NCI-H1694 (cell line): ENCODE measurements around the gene ANKDD1B.
"Not testable (repeated sequence)": the region's sequence is repeated elsewhere in the genome, so short reads cannot be mapped to it uniquely, and the experiment has no call there.

Experiments used
- DNase-seq: peaks from one replicate; lab custom pipeline; 2025; lab: John Stamatoyannopoulos, UW

The ANKDD1B gene

GRCh38 chr5:75662061-75662460 lies 50.8 kb downstream of the ANKDD1B start:
- no peak for DNase-seq

GRCh38 chr5:75663579-75664284 lies 52.5 kb downstream of the ANKDD1B start:
- DNase-seq = no peak

- DNase-seq = no peak
These were observed 53.7 kb downstream of the ANKDD1B start for GRCh38 chr5:75664979-75665378.

- DNase-seq = no peak
These were observed 55.5 kb downstream of the ANKDD1B start for GRCh38 chr5:75666801-75667200.

GRCh38 chr5:75667586-75667985 lies 56.3 kb downstream of the ANKDD1B start:
- no peak for DNase-seq

GRCh38 chr5:75668445-75668844 lies 57.2 kb downstream of the ANKDD1B start:
- DNase-seq = no peak

GRCh38 chr5:75668977-75669689 lies 57.9 kb downstream of the ANKDD1B start:
- no peak for DNase-seq

- DNase-seq = no peak
These were observed 59.3 kb downstream of the ANKDD1B start for GRCh38 chr5:75670577-75670976.

- no peak for DNase-seq
These were observed 60.3 kb downstream of the ANKDD1B start for GRCh38 chr5:75671506-75671905.

- DNase-seq = no peak
These were observed 61.4 kb downstream of the ANKDD1B start for GRCh38 chr5:75672616-75673015.

GRCh38 chr5:75675783-75676182 lies 64.5 kb downstream of the ANKDD1B start:
- DNase-seq = no peak

- no peak for DNase-seq
These were observed 66.4 kb downstream of the ANKDD1B start for GRCh38 chr5:75677607-75678006.

- no peak for DNase-seq
These were observed 66.9 kb downstream of the ANKDD1B start for GRCh38 chr5:75678155-75678554.

GRCh38 chr5:75681125-75681830 lies 70.0 kb downstream of the ANKDD1B start:
- DNase-seq = peak; percentile 52

- DNase-seq = no peak
These were observed 73.9 kb downstream of the ANKDD1B start for GRCh38 chr5:75685141-75685540.

GRCh38 chr5:75686480-75686879 lies 75.2 kb downstream of the ANKDD1B start:
- no peak for DNase-seq

- DNase-seq = no peak
These were observed 79.4 kb downstream of the ANKDD1B start for GRCh38 chr5:75690669-75691068.

GRCh38 chr5:75694781-75695180 lies 83.5 kb downstream of the ANKDD1B start:
- DNase-seq = no peak

- not testable (repeated sequence) for DNase-seq
These were observed 84.5 kb downstream of the ANKDD1B start for GRCh38 chr5:75695472-75696351.

- DNase-seq = no peak
These were observed 90.6 kb downstream of the ANKDD1B start for GRCh38 chr5:75701856-75702255.

- DNase-seq = no peak
These were observed 94.8 kb downstream of the ANKDD1B start for GRCh38 chr5:75706016-75706415.

GRCh38 chr5:75706775-75707174 lies 95.5 kb downstream of the ANKDD1B start:
- DNase-seq = no peak
